ENCODE results near the gene FBXO21. TPM values are rescaled to one million over a fixed set of nuclear protein-coding genes. Genes with fewer than 3 reads are reported as not detected.

Gene FBXO21
- total RNA-seq, 1 experiment from 2014 or later, result 230 TPM

DNA sequence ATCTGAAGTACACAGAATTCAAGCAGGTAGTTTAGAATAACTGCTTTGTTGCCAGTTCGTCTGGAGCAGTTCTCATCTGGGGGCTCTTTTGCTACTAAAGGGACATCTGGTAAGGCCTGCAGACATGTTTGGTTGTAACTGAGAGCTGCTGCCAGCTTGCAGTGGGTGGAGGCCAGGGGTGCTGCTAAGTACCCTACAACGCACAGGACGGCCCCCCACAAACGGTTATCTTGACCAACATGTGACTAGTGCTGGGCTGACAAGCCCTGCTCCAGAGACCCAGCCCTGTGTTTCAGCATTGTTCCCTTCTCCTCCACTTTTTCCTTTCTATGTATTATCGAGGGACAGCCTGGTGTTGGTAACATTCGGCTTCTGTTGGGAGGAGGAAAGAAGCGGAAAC lies 40.8 kb downstream of the FBXO21 start:
- ATAC-seq, result no peak
- H3K36me3 ChIP-seq (ENCODE audit: low read depth, low read length), result peaks cover 39% of the 10 kb centered on the region

DNA sequence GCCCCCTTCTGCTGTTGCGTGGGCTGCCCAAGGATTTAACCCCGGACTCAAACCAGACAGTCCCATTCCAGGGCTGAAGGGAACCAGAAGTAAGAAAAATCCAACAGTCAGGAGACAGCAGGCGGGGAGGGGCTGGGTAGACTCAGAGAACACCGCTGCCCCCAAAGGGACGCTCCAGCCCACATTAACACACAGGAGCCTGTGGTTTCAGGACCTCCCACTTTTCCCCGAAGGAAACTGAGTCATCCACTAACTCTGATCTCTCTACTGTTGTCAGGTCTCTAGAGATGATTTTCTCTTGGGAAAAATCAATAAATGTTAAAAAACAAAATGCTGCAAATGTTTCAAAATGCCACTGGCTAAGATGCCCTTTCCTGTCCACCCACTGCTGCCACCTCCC lies 41.6 kb downstream of the FBXO21 start:
- Histone ChIP-seq H3K4me3 (ENCODE audit: low read length) (no peak overlapping the region), H4K20me1 (ENCODE audit: low read length) (no peaks in the 10 kb centered on the region), H3K9ac (ENCODE audit: low read length) (no peak overlapping the region), H3K9me3 (ENCODE audit: low read length) (no peaks in the 10 kb centered on the region), H2AFZ (ENCODE audit: low read length) (no peak overlapping the region), H3K4me1 (ENCODE audit: insufficient read depth, low read length) (peaks cover 8% of the 10 kb centered on the region), H3F3A (ENCODE audit: low read length, unreplicated experiment) (peaks cover under 1% of the 10 kb centered on the region), H3K36me3 (ENCODE audit: low read depth, low read length) (peaks cover 32% of the 10 kb centered on the region; the same call in 1 of the 2 replicates), H3K27ac (ENCODE audit: low read length) (no peak overlapping the region), H3K79me2 (ENCODE audit: low read length) (no peaks in the 10 kb centered on the region), H3K9me2 (replicated peaks; ENCODE audit: low read length) (no peaks in the 10 kb centered on the region), H3K4me2 (ENCODE audit: low read length) (no peak overlapping the region), H3K27me3 (ENCODE audit: low read length) (no peaks in the 10 kb centered on the region)
- ATAC-seq, result no peak
- no peak for DNase-seq
- BruUV-seq (replicated peaks), result no TSS peak
- TF ChIP-seq EZH2 (IDR thresholded peaks at IDR 0.05; ENCODE audit: low read length, unreplicated experiment) (no peak), EZH2phosphoT487 (IDR thresholded peaks at IDR 0.05; ENCODE audit: borderline replicate concordance, low read length) (no peak), CTCF (conservative IDR thresholded peaks at IDR 0.05; ENCODE audit: low read depth, low read length) (no peak)
- POLR2A ChIA-PET (ENCODE audit: unreplicated experiment), result no interaction called here
- intact Hi-C loops (cut with micrococcal nuclease), result no loop called here
- CTCF ChIA-PET, result no interaction called here

More for the DNA sequence above, 40.8 kb downstream of the FBXO21 start:
- Histone ChIP-seq H3K4me2 (ENCODE audit: low read length) (no peak overlapping the region), H4K20me1 (ENCODE audit: low read length) (no peaks in the 10 kb centered on the region), H3K9me3 (ENCODE audit: low read length) (no peaks in the 10 kb centered on the region), H2AFZ (ENCODE audit: low read length) (no peak overlapping the region), H3F3A (ENCODE audit: low read length, unreplicated experiment) (no peaks in the 10 kb centered on the region), H3K79me2 (ENCODE audit: low read length) (no peaks in the 10 kb centered on the region), H3K27ac (ENCODE audit: low read length) (no peak overlapping the region), H3K4me1 (ENCODE audit: insufficient read depth, low read length) (no peaks in the 10 kb centered on the region), H3K9ac (ENCODE audit: low read length) (no peak overlapping the region), H3K9me2 (replicated peaks; ENCODE audit: low read length) (no peaks in the 10 kb centered on the region), H3K4me3 (ENCODE audit: low read length) (no peak overlapping the region), H3K27me3 (ENCODE audit: low read length) (no peaks in the 10 kb centered on the region)
- CTCF ChIA-PET, result no interaction called here
- no peak for DNase-seq
- intact Hi-C loops (cut with micrococcal nuclease), result no loop called here
- BruUV-seq (replicated peaks), result no TSS peak
- TF ChIP-seq EZH2 (IDR thresholded peaks at IDR 0.05; ENCODE audit: low read length, unreplicated experiment), result no peak
- TF ChIP-seq CTCF (conservative IDR thresholded peaks at IDR 0.05; ENCODE audit: low read depth, low read length), result no peak
- TF ChIP-seq EZH2phosphoT487 (IDR thresholded peaks at IDR 0.05; ENCODE audit: borderline replicate concordance, low read length), result no peak
- POLR2A ChIA-PET (ENCODE audit: unreplicated experiment), result no interaction called here

DNA sequence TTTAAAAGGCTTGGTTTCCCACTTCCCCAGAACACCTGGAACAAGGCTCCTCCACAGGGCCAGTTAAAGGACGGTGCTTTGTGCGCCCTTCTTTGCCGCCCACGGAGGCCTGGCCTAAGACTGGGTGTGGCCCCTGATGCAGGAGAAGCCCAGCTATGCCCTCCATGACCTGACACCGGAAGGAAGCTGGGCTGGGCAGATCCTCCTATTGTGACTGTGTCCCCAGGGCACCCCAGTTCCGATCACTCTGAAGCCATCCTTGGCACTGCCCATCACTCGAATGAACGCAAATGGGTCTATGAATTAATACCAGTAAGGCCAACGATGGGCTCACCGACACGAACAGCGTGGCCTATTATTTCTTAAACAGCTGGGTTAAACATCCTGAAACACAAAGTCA lies 42.6 kb downstream of the FBXO21 start:
- intact Hi-C loops (cut with micrococcal nuclease), result no loop called here
- no peaks in the 10 kb centered on the region for H3K9me2 ChIP-seq (replicated peaks; ENCODE audit: low read length)
- H2AFZ ChIP-seq (ENCODE audit: low read length), result no peak overlapping the region
- H3K4me2 ChIP-seq (ENCODE audit: low read length), result no peak overlapping the region
- TF ChIP-seq CTCF (conservative IDR thresholded peaks at IDR 0.05; ENCODE audit: low read depth, low read length), result no peak
- TF ChIP-seq EZH2 (IDR thresholded peaks at IDR 0.05; ENCODE audit: low read length, unreplicated experiment), result no peak
- TF ChIP-seq EZH2phosphoT487 (IDR thresholded peaks at IDR 0.05; ENCODE audit: borderline replicate concordance, low read length), result no peak
- no peak overlapping the region for H3K27ac ChIP-seq (ENCODE audit: low read length)
- no peaks in the 10 kb centered on the region for H3K79me2 ChIP-seq (ENCODE audit: low read length)
- H3F3A ChIP-seq (ENCODE audit: low read length, unreplicated experiment), result peaks cover 4% of the 10 kb centered on the region
- BruUV-seq (replicated peaks), result no TSS peak
- DNase-seq (no peak), ATAC-seq (no peak)
- H3K36me3 ChIP-seq (ENCODE audit: low read depth, low read length), result peaks cover 24% of the 10 kb centered on the region; the same call in 1 of the 2 replicates
- H4K20me1 ChIP-seq (ENCODE audit: low read length), result no peaks in the 10 kb centered on the region
- CTCF ChIA-PET, result no interaction called here
- H3K27me3 ChIP-seq (ENCODE audit: low read length), result no peaks in the 10 kb centered on the region
- peaks cover 16% of the 10 kb centered on the region for H3K4me1 ChIP-seq (ENCODE audit: insufficient read depth, low read length)
- POLR2A ChIA-PET (ENCODE audit: unreplicated experiment), result no interaction called here
- no peak overlapping the region for H3K4me3 ChIP-seq (ENCODE audit: low read length)
- no peak overlapping the region for H3K9ac ChIP-seq (ENCODE audit: low read length)
- no peaks in the 10 kb centered on the region for H3K9me3 ChIP-seq (ENCODE audit: low read length)
